ENCODE results near the gene DUSP18. TPM values are rescaled to one million over a fixed set of nuclear protein-coding genes. Genes with fewer than 3 reads are reported as not detected.

Gene DUSP18
- total RNA-seq, result 8.4 and 11.6 TPM in 2 replicates

DNA sequence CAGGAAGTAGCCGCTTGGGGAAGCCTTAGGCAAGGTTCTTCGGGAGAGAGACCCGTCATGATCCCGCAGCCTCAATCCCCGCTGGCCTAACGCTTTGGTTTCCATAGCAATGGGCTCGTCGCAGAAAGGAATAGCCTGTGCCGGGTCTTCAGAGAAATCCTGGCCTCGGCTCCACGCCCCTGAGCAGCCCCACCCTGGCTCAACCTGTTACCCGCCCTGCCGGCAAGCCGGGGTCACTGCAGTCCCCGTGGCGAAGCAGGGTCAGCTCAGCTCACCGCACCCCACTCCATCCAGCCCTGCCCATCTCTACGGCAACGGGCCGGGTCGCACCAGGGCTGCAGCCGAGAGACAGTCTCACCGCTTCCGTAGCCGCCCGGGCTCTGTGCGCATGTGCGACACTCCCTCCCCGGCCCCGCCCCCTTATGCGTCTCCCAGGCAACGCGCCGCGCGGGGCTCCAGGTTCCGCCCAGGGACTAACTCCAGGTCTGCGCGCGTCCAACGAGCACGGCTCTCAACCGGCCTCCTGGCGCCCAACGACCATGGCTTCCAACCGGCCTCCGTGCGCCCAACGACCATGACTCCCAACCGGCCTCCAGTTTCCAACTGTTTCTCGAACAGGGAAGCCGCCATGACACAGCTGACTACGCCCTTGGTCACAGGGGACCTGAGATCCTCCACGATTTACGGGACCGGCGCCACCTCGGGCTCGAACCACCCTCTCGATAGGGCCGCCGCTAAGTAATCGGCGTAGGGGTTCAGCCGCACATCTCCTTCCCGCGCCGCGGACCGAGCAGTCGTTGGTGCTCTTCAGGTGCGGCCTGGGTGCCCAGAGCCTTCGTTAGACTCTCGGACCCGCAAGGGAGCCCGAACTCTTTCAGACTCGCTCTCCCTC lies at the start of gene DUSP18:
DUSP18 (minus strand) TSS at position 382 of the 892 bp plus-strand sequence. CDS start 3,872 bp downstream, outside the sequence.

DNA sequence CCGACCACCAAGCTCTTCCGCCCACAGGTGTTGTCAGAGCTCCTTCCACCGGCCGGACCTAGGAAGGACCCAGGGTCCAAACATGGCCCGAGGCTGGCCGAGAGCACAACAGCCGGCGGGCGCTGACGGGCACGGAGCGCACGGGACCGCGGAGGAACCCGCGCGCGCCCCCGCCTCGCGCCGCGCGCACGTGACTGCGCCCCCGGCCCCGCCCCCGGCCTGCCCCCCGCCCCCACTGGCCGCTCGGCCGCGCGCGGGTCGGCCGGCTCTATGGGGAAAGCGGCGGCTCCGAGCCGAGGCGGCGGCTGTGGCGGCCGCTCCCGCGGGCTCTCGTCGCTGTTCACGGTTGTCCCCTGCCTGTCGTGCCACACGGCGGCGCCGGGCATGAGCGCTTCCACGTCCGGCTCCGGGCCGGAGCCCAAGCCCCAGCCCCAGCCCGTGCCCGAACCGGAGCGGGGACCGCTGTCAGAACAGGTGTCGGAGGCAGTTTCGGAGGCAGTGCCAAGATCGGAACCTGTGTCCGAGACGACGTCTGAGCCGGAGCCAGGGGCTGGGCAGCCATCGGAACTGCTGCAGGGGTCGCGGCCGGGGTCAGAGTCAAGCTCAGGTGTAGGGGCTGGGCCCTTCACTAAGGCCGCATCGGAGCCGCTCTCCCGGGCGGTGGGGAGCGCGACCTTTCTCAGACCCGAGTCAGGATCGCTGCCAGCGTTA lies 27.1 kb upstream of the DUSP18 start, which contains the start of gene OSBP2:
OSBP2 (plus strand) TSS at position 235 of the 711 bp plus-strand sequence; CDS start at position 271, 36 bp downstream.

DNA sequence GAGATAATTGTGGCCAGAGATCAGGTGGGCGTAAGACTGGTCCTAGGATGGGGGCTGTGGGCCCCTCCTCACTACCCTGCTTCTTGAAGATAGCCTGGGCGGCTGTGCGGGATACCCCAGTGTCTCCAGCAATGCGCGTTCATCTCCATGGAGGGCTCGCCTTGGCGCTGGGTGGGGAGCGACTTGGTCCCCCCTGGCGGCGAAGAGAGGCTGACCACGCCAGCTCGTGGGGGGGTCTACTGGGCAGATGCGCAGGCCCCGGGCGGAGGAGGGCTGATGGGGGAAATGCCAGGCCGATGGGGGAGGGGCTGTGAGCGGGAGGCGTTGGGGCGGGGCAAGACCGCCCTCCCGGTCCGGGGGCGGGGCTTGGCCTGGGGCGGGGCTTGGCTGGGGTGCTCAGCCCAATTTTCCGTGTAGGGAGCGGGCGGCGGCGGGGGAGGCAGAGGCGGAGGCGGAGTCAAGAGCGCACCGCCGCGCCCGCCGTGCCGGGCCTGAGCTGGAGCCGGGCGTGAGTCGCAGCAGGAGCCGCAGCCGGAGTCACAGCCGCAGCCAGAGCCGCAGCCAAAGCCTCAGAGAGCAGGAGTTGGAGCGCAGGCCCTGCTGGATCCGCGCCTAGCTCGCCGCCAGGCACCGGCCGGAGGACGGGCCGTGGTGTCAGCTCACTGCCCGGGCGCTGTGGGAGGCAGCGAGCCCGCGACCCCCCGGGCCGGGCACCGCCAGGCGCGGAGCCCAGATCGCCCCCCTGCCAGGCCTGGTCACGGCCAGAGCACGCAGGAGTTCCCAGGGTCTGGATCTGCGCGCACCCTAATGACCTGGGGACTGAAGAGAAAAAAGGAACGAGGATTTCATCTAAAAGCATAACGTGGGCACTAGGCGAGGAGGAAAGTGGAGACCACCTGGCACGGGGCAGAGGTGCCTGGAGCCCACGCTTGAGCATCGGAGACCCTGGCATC lies 32.1 kb downstream of the DUSP18 start, which contains the start of gene SLC35E4:
SLC35E4 (plus strand) TSS at position 509 of the 953 bp plus-strand sequence. CDS start 670 bp downstream, outside the sequence.

Other genes with a start within 250 kb of the DUSP18 start
- 31.8 and 32.6 TPM in 2 replicates for gene MTFP1, start 242.1 kb downstream of the DUSP18 start, total RNA-seq
- gene SEC14L3, start 195.9 kb downstream of the DUSP18 start, total RNA-seq, result not detected in 2 replicates
- not detected in 2 replicates for gene SEC14L4, start 162.2 kb downstream of the DUSP18 start, total RNA-seq
- under 0.01 TPM in 1 of 2 replicates, not detected in the other for gene SEC14L6, start 121.1 kb downstream of the DUSP18 start, total RNA-seq
- under 0.01 TPM in 1 of 2 replicates, not detected in the other for gene GAL3ST1, start 93.2 kb downstream of the DUSP18 start, total RNA-seq
- gene PES1, start 76.0 kb downstream of the DUSP18 start, total RNA-seq, result 97.1 and 115 TPM in 2 replicates
- gene TCN2, start 60.7 kb downstream of the DUSP18 start, total RNA-seq, result 30.9 and 40.7 TPM in 2 replicates
- 20.7 and 28.4 TPM in 2 replicates for gene SLC35E4, start 32.1 kb downstream of the DUSP18 start, total RNA-seq
- 5.6 and 7.6 TPM in 2 replicates for gene OSBP2, start 27.0 kb upstream of the DUSP18 start, total RNA-seq